OCI-LY7 (cell line): Measurements from ENCODE around the gene COX6B1.

Source experiments
- CTCF ChIP-seq: fragments of 200-600 bp; sonication (generic); conservative IDR thresholded peaks from 2 replicates; pipeline ENCODE4 v1.5.1; 2014; ENCODE audit warnings: mild to moderate bottlenecking, antibody characterized with exemption, low read length, moderate library complexity, mixed read lengths
- EZH2phosphoT487 ChIP-seq: fragments of 200-600 bp; sonication (generic); IDR thresholded peaks from 2 replicates; pipeline ENCODE4 v1.6.1; 2018; ENCODE audit warnings: low read depth, borderline replicate concordance, mild to moderate bottlenecking, mixed run types, antibody characterized with exemption, low read length, moderate library complexity, mixed read lengths

GRCh38 chr19:35641515-35642151 lies 6.5 kb upstream of the COX6B1 start, which contains the start of gene ETV2:
- TF ChIP-seq CTCF = no peak
- TF ChIP-seq EZH2phosphoT487 = no peak
